H1 (cell line): ENCODE measurements around the gene TFG. TPM values are rescaled to one million over a fixed set of nuclear protein-coding genes. Genes with fewer than 3 reads are reported as not detected.

Experiments used
- CTCF ChIA-PET: fragments of 300-600 bp; sonication (Branson Sonifier 250); formaldehyde crosslinking; loops from one replicate; lab custom pipeline; 2021; ENCODE audit not compliant: partially characterized antibody; lab: Charles Lee
- POLR2A ChIA-PET: fragments of 300-600 bp; sonication (Branson Sonifier 250); formaldehyde crosslinking; loops from one replicate; lab custom pipeline; 2021; ENCODE audit warnings: inconsistent platforms; ENCODE audit not compliant: partially characterized antibody; lab: Charles Lee
- DNase-seq, 2 experiments: peaks; one replicate each; pipeline versions ENCODE4 v3.0.0 to v3.0.0-alpha.2; 2010 to 2022; ENCODE audit warnings: low spot score in 2 of 2, low read depth in 1 of 2, mixed read lengths in 1 of 2
- FAIRE-seq: peaks from 2 replicates; lab custom pipeline; 2011; peaks lifted over from hg19 to GRCh38; lab: Jason Lieb, UNC
- H2AFZ ChIP-seq: 2 replicates; pipeline ENCODE4 v1.8.1; 2012; ENCODE audit warnings: low read length, inconsistent platforms
- H2AK5ac ChIP-seq: 2 replicates; pipeline ENCODE4 v1.6.1; 2013; ENCODE audit warnings: low read depth, low read length
- H2BK120ac ChIP-seq: replicated peaks from 2 replicates; pipeline ENCODE3; 2013; ENCODE audit warnings: low read depth, low read length, inconsistent platforms
- H2BK12ac ChIP-seq: 2 replicates; pipeline ENCODE4 v1.6.1; 2013; ENCODE audit warnings: low read depth, low read length
- H2BK15ac ChIP-seq: 2 replicates; pipeline ENCODE4 v1.6.1; 2013; ENCODE audit warnings: low read length
- H2BK20ac ChIP-seq: 2 replicates; pipeline ENCODE4 v1.6.1; 2013; ENCODE audit warnings: low read length
- H2BK5ac ChIP-seq: 2 replicates; pipeline ENCODE4 v1.6.1; 2013; ENCODE audit warnings: low read depth, low read length
- H3K14ac ChIP-seq: 2 replicates; pipeline ENCODE4 v1.6.1; 2013; ENCODE audit warnings: inconsistent platforms; ENCODE audit not compliant: insufficient read length
- H3K18ac ChIP-seq: 2 replicates; pipeline ENCODE4 v1.6.1; 2013; ENCODE audit warnings: low read length; ENCODE audit errors: extremely low read depth
- H3K23ac ChIP-seq: 2 replicates; pipeline ENCODE4 v1.6.1; 2013; ENCODE audit warnings: inconsistent platforms; ENCODE audit not compliant: insufficient read length
- H3K23me2 ChIP-seq: 2 replicates; pipeline ENCODE4 v1.6.1; 2013; ENCODE audit warnings: low read depth, low read length
- H3K27ac ChIP-seq: 2 replicates; pipeline ENCODE4 v1.6.1; 2011; ENCODE audit warnings: low read depth, low read length, inconsistent platforms
- H3K27me3 ChIP-seq, 4 experiments: replicated peaks in 1 of 4; 1 replicate in 1 of 4; 2 replicates in 3 of 4; pipeline versions ENCODE4 v1.6.1 to v1.8.1; 2011 to 2013; ENCODE audit warnings: low read length in 3 of 4, mild to moderate bottlenecking in 3 of 4, inconsistent platforms in 2 of 4, mixed read lengths in 2 of 4, moderate library complexity in 1 of 4; ENCODE audit not compliant: control insufficient read depth in 3 of 4, insufficient read depth in 3 of 4; ENCODE audit errors: extremely low read depth in 1 of 4
- H3K36me3 ChIP-seq, 4 experiments: 2 replicates each; pipeline versions ENCODE4 v1.6.1 to v1.8.1; 2011 to 2013; ENCODE audit warnings: mild to moderate bottlenecking in 4 of 4, low read length in 3 of 4, moderate library complexity in 2 of 4, control low read depth in 1 of 4, inconsistent platforms in 1 of 4; ENCODE audit not compliant: insufficient read depth in 4 of 4, control insufficient read depth in 2 of 4
- H3K4ac ChIP-seq: replicated peaks from 2 replicates; pipeline ENCODE3; 2013; ENCODE audit warnings: low read length, low read depth, mixed read lengths, inconsistent platforms; ENCODE audit not compliant: insufficient read length
- H3K4me1 ChIP-seq, 4 experiments: replicated peaks in 1 of 4; 1 replicate in 1 of 4; 2 replicates in 3 of 4; pipeline versions ENCODE4 v1.6.1 to v1.8.1; 2011 to 2013; ENCODE audit warnings: low read length in 3 of 4, inconsistent platforms in 2 of 4, mixed read lengths in 1 of 4; ENCODE audit not compliant: insufficient read depth in 4 of 4, control insufficient read depth in 3 of 4
- H3K4me2 ChIP-seq, 2 experiments: 2 replicates each; pipeline versions ENCODE4 v1.6.1 to v1.8.1; 2011 to 2013; ENCODE audit warnings: low read depth in 2 of 2, low read length in 2 of 2, control low read depth in 1 of 2, inconsistent platforms in 1 of 2, mild to moderate bottlenecking in 1 of 2; ENCODE audit not compliant: insufficient read depth in 1 of 2
- H3K4me3 ChIP-seq, 4 experiments: fragments of 200-600, 300-600 bp in 1 of 4; sonication (generic), shearing (Covaris generic), sonication (Bioruptor Twin) in 1 of 4; 2 replicates each; pipeline versions ENCODE4 v1.5.1 to v1.8.1; 2011 to 2016; ENCODE audit warnings: low read length in 4 of 4, low read depth in 3 of 4, control low read depth in 2 of 4, inconsistent platforms in 2 of 4, mild to moderate bottlenecking in 2 of 4, mixed read lengths in 1 of 4, moderate library complexity in 1 of 4; ENCODE audit not compliant: insufficient read depth in 2 of 4; ENCODE audit errors: extremely low read depth in 1 of 4
- H3K56ac ChIP-seq: replicated peaks from 2 replicates; pipeline ENCODE3; 2013; ENCODE audit warnings: low read depth, mild to moderate bottlenecking, mixed read lengths, low read length, inconsistent platforms; ENCODE audit not compliant: insufficient read length
- H3K79me1 ChIP-seq: 2 replicates; pipeline ENCODE4 v1.6.1; 2013; ENCODE audit warnings: low read depth, low read length, control low read depth
- H3K79me2 ChIP-seq, 2 experiments: 2 replicates each; pipeline versions ENCODE4 v1.6.1 to v1.8.1; 2012 to 2013; ENCODE audit warnings: low read length in 2 of 2, mild to moderate bottlenecking in 2 of 2, inconsistent platforms in 1 of 2; ENCODE audit not compliant: insufficient read depth in 2 of 2, control insufficient read depth in 1 of 2
- H3K9ac ChIP-seq, 4 experiments: replicated peaks in 1 of 4; 1 replicate in 1 of 4; 2 replicates in 3 of 4; pipeline versions ENCODE4 v1.6.1 to v1.8.1; 2011 to 2013; ENCODE audit warnings: low read depth in 3 of 4, low read length in 3 of 4, control low read depth in 2 of 4, mild to moderate bottlenecking in 2 of 4, moderate library complexity in 2 of 4, inconsistent platforms in 1 of 4; ENCODE audit errors: extremely low read depth in 1 of 4
- H3K9me3 ChIP-seq, 2 experiments: 2 replicates each; pipeline versions ENCODE4 v1.6.1 to v1.8.1; 2012 to 2013; ENCODE audit warnings: mild to moderate bottlenecking in 2 of 2, moderate library complexity in 2 of 2, control low read depth in 1 of 2, inconsistent platforms in 1 of 2, low read depth in 1 of 2, low read length in 1 of 2, mixed read lengths in 1 of 2; ENCODE audit not compliant: insufficient read depth in 2 of 2
- H4K20me1 ChIP-seq, 2 experiments: replicated peaks in 1 of 2; 2 replicates each; pipeline versions ENCODE3 to v1.8.1; 2011 to 2013; ENCODE audit warnings: inconsistent platforms in 2 of 2, low read length in 2 of 2, mild to moderate bottlenecking in 1 of 2; ENCODE audit not compliant: insufficient read depth in 2 of 2, control insufficient read depth in 1 of 2
- H4K5ac ChIP-seq: 2 replicates; pipeline ENCODE4 v1.6.1; 2013; ENCODE audit warnings: low read length, low read depth, mixed read lengths, inconsistent platforms; ENCODE audit not compliant: insufficient read length
- H4K8ac ChIP-seq: 2 replicates; pipeline ENCODE4 v1.8.0; 2013; ENCODE audit warnings: mild to moderate bottlenecking, moderate library complexity, low read length, inconsistent platforms; ENCODE audit not compliant: insufficient read depth; ENCODE audit errors: extremely low read depth
- H4K91ac ChIP-seq: replicated peaks from 2 replicates; pipeline ENCODE3; 2013; ENCODE audit warnings: low read length, mixed read lengths, inconsistent platforms; ENCODE audit not compliant: insufficient read length
- CBX5 ChIP-seq: fragments of 300-800, 300-1000 bp; sonication (generic); IDR thresholded peaks from 2 replicates; pipeline ENCODE4 v1.7.1; 2016; ENCODE audit warnings: antibody characterized with exemption, low read length, low read depth
- CEBPB ChIP-seq: IDR thresholded peaks from 2 replicates; pipeline ENCODE4 v1.6.1; 2012; ENCODE audit warnings: low read depth, low read length
- CHD1 ChIP-seq: IDR thresholded peaks from 2 replicates; pipeline ENCODE4 v1.6.1; 2012; ENCODE audit warnings: low read depth, low read length, improper control_type of control experiment
- CTCF ChIP-seq, 3 experiments: IDR thresholded peaks; 1 replicate in 2 of 3; 2 replicates in 1 of 3; pipeline versions ENCODE4 v1.5.1 to v1.6.1; 2011; ENCODE audit warnings: low read length in 3 of 3, mild to moderate bottlenecking in 3 of 3, inconsistent platforms in 2 of 3, low read depth in 1 of 3, moderate library complexity in 1 of 3; ENCODE audit not compliant: insufficient read depth in 1 of 3; ENCODE audit errors: control extremely low read depth in 1 of 3
- EP300 ChIP-seq, 2 experiments: IDR thresholded peaks; 1 replicate in 1 of 2; 2 replicates in 1 of 2; pipeline ENCODE4 v1.6.1; 2011 to 2012; ENCODE audit warnings: low read depth in 2 of 2, low read length in 2 of 2, mild to moderate bottlenecking in 2 of 2, borderline replicate concordance in 1 of 2, inconsistent platforms in 1 of 2, moderate library complexity in 1 of 2
- GTF2F1 ChIP-seq: IDR thresholded peaks from 2 replicates; pipeline ENCODE4 v1.6.1; 2012; ENCODE audit warnings: low read depth, low read length, improper control_type of control experiment, borderline replicate concordance
- JUN ChIP-seq: IDR thresholded peaks from 2 replicates; pipeline ENCODE4 v1.6.1; 2011; ENCODE audit warnings: low read depth, mild to moderate bottlenecking, improper control_type of control experiment, low read length
- RBBP5 ChIP-seq: IDR thresholded peaks from 2 replicates; pipeline ENCODE4 v1.7.1; 2012; ENCODE audit warnings: low read depth, mild to moderate bottlenecking, inconsistent platforms, low read length, moderate library complexity, borderline replicate concordance
- SIN3A ChIP-seq, 2 experiments: IDR thresholded peaks in 1 of 2; conservative IDR thresholded peaks in 1 of 2; 2 replicates each; pipeline ENCODE4 v1.6.1; 2011 to 2012; ENCODE audit warnings: low read length in 2 of 2, improper control_type of control experiment in 1 of 2, low read depth in 1 of 2, mild to moderate bottlenecking in 1 of 2
- SP2 ChIP-seq: IDR thresholded peaks from 2 replicates; pipeline ENCODE4 v1.6.1; 2012; ENCODE audit warnings: mild to moderate bottlenecking, low read length, inconsistent platforms
- WGBS, 2 experiments: shearing (Covaris generic) in 1 of 2; methylation state at CpG; one replicate each; pipeline versions ENCODE4 v1.1.6 to v1.1.7; 2013 to 2015; ENCODE audit warnings: low lambda C conversion rate in 2 of 2, mixed read lengths in 2 of 2, inconsistent platforms in 1 of 2, low coverage in 1 of 2, missing lambda C conversion rate in 1 of 2; ENCODE audit not compliant: insufficient replicate concordance in 2 of 2, insufficient coverage in 1 of 2, insufficient read length in 1 of 2; ENCODE audit errors: extremely low coverage in 1 of 2, missing lambda C conversion rate in 1 of 2; 5-methylcytosine and 5-hydroxymethylcytosine counted together
- polyA plus RNA-seq, 7 experiments: library from polyadenylated mRNA; depleted of rRNA in 3 of 7; stranded (reverse) in 5 of 7; unstranded in 2 of 7; fragments of >200 nt in 5 of 7; fragments of 200-250 nt in 2 of 7; gene quantifications; 1 replicate in 5 of 7; 2 replicates in 1 of 7; 4 replicates in 1 of 7; pipeline versions ENCODE4 v1.2.1 to v1.2.3, GENCODE V29; 2011 to 2013; ENCODE audit warnings: missing spikeins in 2 of 7, mixed read lengths in 2 of 7
- total RNA-seq: library from RNA; stranded (reverse); fragmentation: NEBNext Ultra II Directional; extraction: Animal tissue kit (Norgen Biotek cat#: 25700); gene quantifications from 2 replicates; pipeline ENCODE4 v1.2.1, GENCODE V29; 2021
- TF ChIP-seq, protein P1 (sequence below): IDR thresholded peaks from 2 replicates; pipeline ENCODE4 v1.6.1; 2012; ENCODE audit warnings: inconsistent platforms

Gene TFG
- total and polyA plus RNA-seq, 2 of the 8 experiments (the other 6 are each of a cell fraction or from before 2014, with no cell fraction given), result 81.9 to 98.4 TPM

DNA sequence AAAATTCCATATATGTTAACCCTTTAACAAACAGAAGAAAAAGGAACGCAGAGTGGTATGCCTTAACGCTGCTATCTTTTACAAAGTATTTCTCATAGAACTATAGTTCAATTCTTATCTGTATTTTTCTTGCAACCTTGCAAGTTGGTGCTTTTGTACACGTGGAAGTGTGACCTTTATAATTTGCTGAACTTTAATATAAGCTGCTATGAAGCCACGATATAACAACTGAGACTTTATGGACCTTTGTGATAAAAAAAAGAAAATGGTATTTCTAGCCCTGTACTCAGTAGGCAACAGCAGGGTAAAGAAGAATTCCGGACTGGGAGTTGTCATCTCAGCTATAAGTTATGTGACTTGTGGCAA lies 6.3 kb upstream of the TFG start:
- Histone ChIP-seq H3K27me3 (peaks cover 1 to 22% (median 9%) of the 10 kb centered on the region in 4 experiments; a peak in 6 of 7 replicates), H3K27ac (no peak overlapping the region), H3K56ac (no peak overlapping the region), H2AFZ (no peak overlapping the region), H3K23ac (no peak overlapping the region), H3K18ac (no peak overlapping the region), H2BK15ac (no peak overlapping the region), H2BK20ac (no peak overlapping the region), H4K5ac (no peak overlapping the region), H3K4me1 (no peaks in the 10 kb centered on the region), H2BK5ac (no peak overlapping the region), H2BK120ac (no peak overlapping the region), H3K79me1 (no peaks in the 10 kb centered on the region), H4K91ac (no peak overlapping the region), H2BK12ac (no peak overlapping the region), H3K9ac (no peak overlapping the region), H3K23me2 (no peaks in the 10 kb centered on the region), H3K4ac (no peak overlapping the region), H3K14ac (no peak overlapping the region), H3K79me2 (no peaks in the 10 kb centered on the region), H3K36me3 (no peaks in the 10 kb centered on the region), H3K4me3 (no peak overlapping the region), H4K8ac (no peak overlapping the region), H3K9me3 (no peaks in the 10 kb centered on the region), H4K20me1 (no peaks in the 10 kb centered on the region), H3K4me2 (no peak overlapping the region), H2AK5ac (no peak overlapping the region)
- DNase-seq, result no peak
- ChIA-PET CTCF (interaction anchor here (0.8 kb wide), 1 partner anchor 241 kb away, joined by 3 read pairs; no protein-coding TSS in a partner anchor), POLR2A (interaction anchor here (0.6 kb wide), 1 partner anchor 187 kb away, joined by 3 read pairs; no protein-coding TSS in a partner anchor)
- whole genome bisulfite sequencing, 2 experiments, result 87% methylated on average over 5 of the region's 5 CpGs; no CpG with 5 or more reads in 1 of the 2 experiments
- no peak for FAIRE-seq
- TF ChIP-seq JUN, result no peak
- no peak for TF ChIP-seq GTF2F1
- no peak for TF ChIP-seq RBBP5
- TF ChIP-seq CTCF (IDR thresholded peaks at IDR 0.05; ENCODE audit: control extremely low read depth in 1 of 3, insufficient read depth in 1 of 3, low read depth in 1 of 3, low read length in 3 of 3), result no peak
- TF ChIP-seq CBX5, result no peak
- TF ChIP-seq EP300 (IDR thresholded peaks at IDR 0.05; ENCODE audit: borderline replicate concordance in 1 of 2, low read depth in 2 of 2, low read length in 2 of 2), result no peak
- no peak for TF ChIP-seq SIN3A (conservative IDR thresholded peaks at IDR 0.05 in 1 of 2, IDR thresholded peaks at IDR 0.05 in 1 of 2; ENCODE audit: low read depth in 1 of 2, low read length in 2 of 2)
- no peak for TF ChIP-seq CHD1
- no peak for TF ChIP-seq SP2
- TF ChIP-seq CEBPB, result no peak
- TF ChIP-seq, protein P1, sequence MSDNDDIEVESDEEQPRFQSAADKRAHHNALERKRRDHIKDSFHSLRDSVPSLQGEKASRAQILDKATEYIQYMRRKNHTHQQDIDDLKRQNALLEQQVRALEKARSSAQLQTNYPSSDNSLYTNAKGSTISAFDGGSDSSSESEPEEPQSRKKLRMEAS, result no peak
